ENCODE data around the gene RAP1GAP2. TPM values are rescaled to one million over a fixed set of nuclear protein-coding genes. Genes with fewer than 3 reads are reported as not detected.

The RAP1GAP2 gene
- polyA plus RNA-seq, 4 donors = 4.9 to 24.6 (median 8.4) TPM

DNA sequence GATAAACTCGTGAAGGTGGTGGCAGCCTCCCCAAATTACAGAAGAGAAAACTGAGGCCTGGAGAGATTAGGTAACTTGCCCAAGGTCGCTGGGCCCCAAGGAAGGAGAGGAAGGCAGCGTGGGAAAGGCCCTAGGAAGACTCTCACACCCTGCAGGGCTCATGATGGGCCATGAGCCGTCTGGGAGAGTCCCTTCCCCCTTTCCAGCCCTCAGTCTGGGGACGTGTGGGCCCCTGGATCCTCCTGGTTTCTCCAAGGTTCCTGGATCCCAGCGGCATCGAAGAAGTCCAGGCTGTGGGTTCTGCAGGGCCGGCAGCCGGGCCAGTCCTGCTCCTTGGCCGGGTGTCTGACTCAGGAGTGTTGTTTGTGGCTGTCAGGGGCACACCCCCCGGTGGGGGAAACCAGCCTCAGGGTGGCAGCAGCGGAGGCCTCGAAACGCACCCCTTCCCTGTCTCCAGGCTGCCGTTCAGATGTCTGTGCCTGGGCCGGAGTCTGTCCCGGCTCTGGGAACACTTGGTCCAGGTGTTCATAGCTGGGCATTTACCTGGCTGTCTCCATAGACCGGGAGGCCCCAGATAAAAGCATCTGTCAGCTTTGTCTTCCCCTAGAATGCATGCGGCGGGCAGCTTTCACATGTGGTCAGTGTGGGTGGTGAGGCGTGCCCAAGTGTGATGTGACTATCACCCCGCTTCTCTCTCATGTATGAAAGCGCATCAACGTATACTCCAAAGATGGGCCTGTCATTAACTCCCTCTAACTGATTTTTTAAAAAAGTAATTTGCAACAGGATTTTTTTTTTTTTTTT, 3.7 kb upstream of the RAP1GAP2 start:
- no peak overlapping the region for H3K4me3 ChIP-seq (ENCODE audit: low read depth in 1 of 3, low read length in 3 of 3)
- H3K27ac ChIP-seq (ENCODE audit: low read depth in 1 of 3, low read length in 2 of 3) = no peak overlapping the region
- no peaks in the 10 kb centered on the region for H3K9me3 ChIP-seq (ENCODE audit: control insufficient read depth in 2 of 2, insufficient read depth in 1 of 2, low read depth in 1 of 2, low read length in 1 of 2)
- FAIRE-seq = no peak
- DNase-seq = no peak
- no peaks in the 10 kb centered on the region for H3K36me3 ChIP-seq (ENCODE audit: control insufficient read depth in 3 of 3, insufficient read depth in 2 of 3, low read depth in 1 of 3, low read length in 3 of 3)
- 63 to 76% (median 66%) methylated on average over 23 to 24 of the region's 24 CpGs for WGBS, 3 donors
- peaks cover 0 to 10% (median 3%) of the 10 kb centered on the region in 3 donors for H3K4me1 ChIP-seq (ENCODE audit: control insufficient read depth in 3 of 3, insufficient read depth in 2 of 3, low read depth in 1 of 3, low read length in 2 of 3)
- peaks cover 0 to 2% (median 0%) of the 10 kb centered on the region in 3 donors for H3K27me3 ChIP-seq (ENCODE audit: control insufficient read depth in 3 of 3, insufficient read depth in 3 of 3, low read length in 3 of 3)

GRCh38 chr17:2794111-2794803, 2.0 kb upstream of the RAP1GAP2 start:
- Histone ChIP-seq H3K27ac (ENCODE audit: low read depth in 1 of 3, low read length in 2 of 3) (no peak overlapping the region), H3K4me1 (ENCODE audit: control insufficient read depth in 3 of 3, insufficient read depth in 2 of 3, low read depth in 1 of 3, low read length in 2 of 3) (peaks cover 0 to 10% (median 3%) of the 10 kb centered on the region in 3 donors), H3K9me3 (ENCODE audit: control insufficient read depth in 2 of 2, insufficient read depth in 1 of 2, low read depth in 1 of 2, low read length in 1 of 2) (no peaks in the 10 kb centered on the region), H3K36me3 (ENCODE audit: control insufficient read depth in 3 of 3, insufficient read depth in 2 of 3, low read depth in 1 of 3, low read length in 3 of 3) (no peaks in the 10 kb centered on the region), H3K4me3 (ENCODE audit: low read depth in 1 of 3, low read length in 3 of 3) (no peak overlapping the region), H3K27me3 (ENCODE audit: control insufficient read depth in 3 of 3, insufficient read depth in 3 of 3, low read length in 3 of 3) (peaks cover 0 to 2% (median 0%) of the 10 kb centered on the region in 3 donors)
- FAIRE-seq (no peak), DNase-seq (no peak)
- 72 to 79% (median 75%) methylated on average over 6 of the region's 6 CpGs for WGBS, 3 donors

DNA sequence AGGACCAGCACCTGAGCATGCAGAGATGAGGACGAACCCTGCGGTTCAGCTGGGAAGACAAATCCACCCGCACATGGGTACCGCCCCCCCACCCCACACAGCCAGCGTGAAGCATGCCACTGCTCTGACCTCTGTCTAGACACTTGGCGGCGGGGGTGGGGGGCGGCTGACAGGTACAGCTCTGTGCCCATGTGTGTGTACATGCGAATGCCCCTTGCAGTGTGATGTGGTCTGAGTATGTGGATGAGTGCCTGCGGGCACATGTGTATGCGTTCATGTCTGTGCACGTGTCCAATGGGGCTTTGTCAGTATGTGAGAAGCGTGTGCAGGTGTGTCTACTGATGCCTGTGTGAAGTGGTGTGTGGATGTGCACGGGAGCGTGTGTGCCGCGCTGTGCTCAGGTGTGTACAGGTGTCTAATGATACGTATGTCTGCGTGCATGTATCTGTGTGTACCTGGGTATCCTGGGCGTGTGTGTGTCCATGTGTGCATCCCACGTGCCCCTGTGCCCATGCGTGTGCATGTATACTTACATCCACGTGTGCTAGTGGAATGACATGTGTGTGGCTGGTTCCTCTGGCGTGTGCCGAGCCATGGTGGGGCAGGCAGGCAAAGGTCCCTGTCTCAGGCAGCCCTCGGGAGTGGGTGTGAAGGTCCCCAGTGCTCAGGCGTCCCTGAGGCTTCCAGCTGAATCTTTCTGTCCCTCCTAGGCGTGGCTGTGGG, 636 bp upstream of the RAP1GAP2 start:
- Histone ChIP-seq H3K27ac (ENCODE audit: low read depth in 1 of 3, low read length in 2 of 3) (no peak overlapping the region), H3K9me3 (ENCODE audit: control insufficient read depth in 2 of 2, insufficient read depth in 1 of 2, low read depth in 1 of 2, low read length in 1 of 2) (no peaks in the 10 kb centered on the region), H3K36me3 (ENCODE audit: control insufficient read depth in 3 of 3, insufficient read depth in 2 of 3, low read depth in 1 of 3, low read length in 3 of 3) (no peaks in the 10 kb centered on the region), H3K27me3 (ENCODE audit: control insufficient read depth in 3 of 3, insufficient read depth in 3 of 3, low read length in 3 of 3) (peaks cover 0 to 2% (median 0%) of the 10 kb centered on the region in 3 donors), H3K4me3 (ENCODE audit: low read depth in 1 of 3, low read length in 3 of 3) (no peak overlapping the region), H3K4me1 (ENCODE audit: control insufficient read depth in 3 of 3, insufficient read depth in 2 of 3, low read depth in 1 of 3, low read length in 2 of 3) (peaks cover 0 to 10% (median 3%) of the 10 kb centered on the region in 3 donors)
- no peak for FAIRE-seq
- no peak for DNase-seq
- WGBS, 3 donors = 64 to 71% (median 65%) methylated on average over 28 of the region's 28 CpGs

GRCh38 chr17:2797226-2797625, 988 bp downstream of the RAP1GAP2 start:
- Histone ChIP-seq H3K9me3 (ENCODE audit: control insufficient read depth in 2 of 2, insufficient read depth in 1 of 2, low read depth in 1 of 2, low read length in 1 of 2) (no peaks in the 10 kb centered on the region), H3K27me3 (ENCODE audit: control insufficient read depth in 3 of 3, insufficient read depth in 3 of 3, low read length in 3 of 3) (peaks cover 0 to under 1% (median 0%) of the 10 kb centered on the region in 3 donors), H3K27ac (ENCODE audit: low read depth in 1 of 3, low read length in 2 of 3) (peak overlapping the region in 1 of 3 donors; percentile 9), H3K4me1 (ENCODE audit: control insufficient read depth in 3 of 3, insufficient read depth in 2 of 3, low read depth in 1 of 3, low read length in 2 of 3) (peaks cover 0 to 4% (median 3%) of the 10 kb centered on the region in 3 donors), H3K4me3 (ENCODE audit: low read depth in 1 of 3, low read length in 3 of 3) (no peak overlapping the region), H3K36me3 (ENCODE audit: control insufficient read depth in 3 of 3, insufficient read depth in 2 of 3, low read depth in 1 of 3, low read length in 3 of 3) (no peaks in the 10 kb centered on the region)
- FAIRE-seq (no peak), DNase-seq (no peak)
- WGBS, 3 donors = 34 to 56% (median 49%) methylated on average over 15 of the region's 15 CpGs

DNA sequence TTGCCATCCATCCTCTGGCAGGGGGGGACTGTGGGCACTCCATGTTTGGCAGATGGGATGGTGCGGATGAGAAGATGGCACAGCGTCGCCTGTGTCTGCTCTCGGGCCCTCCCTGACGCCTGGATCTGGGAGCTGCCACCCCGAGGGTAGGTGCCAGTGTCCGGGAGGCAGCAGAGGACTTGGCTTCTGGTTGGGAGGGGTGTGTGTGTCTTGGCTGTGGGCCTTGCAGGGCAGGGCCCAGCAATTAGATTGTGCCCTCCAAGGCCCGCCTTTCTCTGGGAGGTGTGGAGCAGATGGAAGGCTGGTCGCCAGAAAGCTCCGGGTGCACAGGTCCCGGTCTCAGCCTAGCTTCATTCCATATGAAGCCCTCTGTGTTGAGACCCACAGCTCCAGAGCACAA, 1.4 kb downstream of the RAP1GAP2 start:
- FAIRE-seq = no peak
- WGBS, 3 donors = 15 to 59% (median 40%) methylated on average over 11 of the region's 11 CpGs
- no peak overlapping the region for H3K4me3 ChIP-seq (ENCODE audit: low read depth in 1 of 3, low read length in 3 of 3)
- H3K4me1 ChIP-seq (ENCODE audit: control insufficient read depth in 3 of 3, insufficient read depth in 2 of 3, low read depth in 1 of 3, low read length in 2 of 3) = peaks cover 0 to 4% (median 3%) of the 10 kb centered on the region in 3 donors
- no peaks in the 10 kb centered on the region for H3K27me3 ChIP-seq (ENCODE audit: control insufficient read depth in 3 of 3, insufficient read depth in 3 of 3, low read length in 3 of 3)
- H3K36me3 ChIP-seq (ENCODE audit: control insufficient read depth in 3 of 3, insufficient read depth in 2 of 3, low read depth in 1 of 3, low read length in 3 of 3) = no peaks in the 10 kb centered on the region
- no peak overlapping the region for H3K27ac ChIP-seq (ENCODE audit: low read depth in 1 of 3, low read length in 2 of 3)
- DNase-seq = peak in 1 of 2 donors; percentile 80
- H3K9me3 ChIP-seq (ENCODE audit: control insufficient read depth in 2 of 2, insufficient read depth in 1 of 2, low read depth in 1 of 2, low read length in 1 of 2) = no peaks in the 10 kb centered on the region

DNA sequence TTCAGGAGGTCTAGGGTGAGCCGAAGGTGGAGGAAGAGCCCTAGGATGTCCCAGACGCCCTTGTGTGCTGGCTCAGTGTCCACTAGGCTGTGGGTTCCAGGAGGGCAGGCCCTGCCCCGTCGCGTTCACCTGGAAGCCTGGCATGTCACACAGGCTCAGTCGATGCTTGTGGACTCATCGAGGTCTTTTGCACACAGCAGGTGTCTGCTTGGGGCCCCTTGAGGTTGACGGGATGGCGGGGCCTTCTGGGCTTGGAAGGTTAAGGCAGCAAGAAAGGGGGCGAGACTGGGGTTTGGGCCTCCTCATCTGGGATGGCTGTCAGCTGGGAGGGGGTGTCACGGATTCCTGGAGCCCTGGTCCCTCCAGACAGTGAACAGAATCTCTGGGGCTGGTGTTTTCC, 1.9 kb downstream of the RAP1GAP2 start:
- H3K36me3 ChIP-seq (ENCODE audit: control insufficient read depth in 3 of 3, insufficient read depth in 2 of 3, low read depth in 1 of 3, low read length in 3 of 3) = no peaks in the 10 kb centered on the region
- no peak for FAIRE-seq
- no peak for DNase-seq
- no peak overlapping the region for H3K27ac ChIP-seq (ENCODE audit: low read depth in 1 of 3, low read length in 2 of 3)
- H3K4me3 ChIP-seq (ENCODE audit: low read depth in 1 of 3, low read length in 3 of 3) = no peak overlapping the region
- H3K9me3 ChIP-seq (ENCODE audit: control insufficient read depth in 2 of 2, insufficient read depth in 1 of 2, low read depth in 1 of 2, low read length in 1 of 2) = no peaks in the 10 kb centered on the region
- peaks cover 0 to 4% (median 3%) of the 10 kb centered on the region in 3 donors for H3K4me1 ChIP-seq (ENCODE audit: control insufficient read depth in 3 of 3, insufficient read depth in 2 of 3, low read depth in 1 of 3, low read length in 2 of 3)
- 39 to 76% (median 62%) methylated on average over 11 of the region's 11 CpGs for WGBS, 3 donors
- no peaks in the 10 kb centered on the region for H3K27me3 ChIP-seq (ENCODE audit: control insufficient read depth in 3 of 3, insufficient read depth in 3 of 3, low read length in 3 of 3)

DNA sequence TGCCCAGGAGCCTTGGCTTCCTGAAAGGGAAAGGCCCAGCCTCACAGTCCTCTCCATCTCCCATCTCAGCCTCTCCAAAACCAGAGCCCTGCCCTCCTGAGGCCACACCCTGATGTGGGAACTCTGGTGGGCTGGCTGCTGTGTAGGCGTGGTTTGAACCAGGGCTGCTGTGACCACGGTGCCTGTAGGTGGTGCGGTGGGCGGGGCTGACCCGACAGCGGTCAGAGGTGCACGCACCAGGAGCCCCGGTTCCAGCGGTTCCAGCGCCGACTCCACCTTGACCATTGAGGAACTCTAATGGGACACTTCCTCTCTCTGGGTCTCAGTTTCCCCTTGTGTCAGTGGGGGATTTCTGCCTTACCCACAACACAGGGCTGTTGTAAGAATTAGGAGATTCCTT, 2.4 kb downstream of the RAP1GAP2 start:
- Histone ChIP-seq H3K27ac (ENCODE audit: low read depth in 1 of 3, low read length in 2 of 3) (no peak overlapping the region), H3K4me1 (ENCODE audit: control insufficient read depth in 3 of 3, insufficient read depth in 2 of 3, low read depth in 1 of 3, low read length in 2 of 3) (peaks cover 0 to 4% (median 3%) of the 10 kb centered on the region in 3 donors), H3K9me3 (ENCODE audit: control insufficient read depth in 2 of 2, insufficient read depth in 1 of 2, low read depth in 1 of 2, low read length in 1 of 2) (no peaks in the 10 kb centered on the region), H3K4me3 (ENCODE audit: low read depth in 1 of 3, low read length in 3 of 3) (no peak overlapping the region), H3K36me3 (ENCODE audit: control insufficient read depth in 3 of 3, insufficient read depth in 2 of 3, low read depth in 1 of 3, low read length in 3 of 3) (no peaks in the 10 kb centered on the region), H3K27me3 (ENCODE audit: control insufficient read depth in 3 of 3, insufficient read depth in 3 of 3, low read length in 3 of 3) (no peaks in the 10 kb centered on the region)
- DNase-seq (no peak), FAIRE-seq (no peak)
- WGBS, 3 donors = 51 to 78% (median 77%) methylated on average over 11 of the region's 11 CpGs

GRCh38 chr17:2799653-2800052, 3.4 kb downstream of the RAP1GAP2 start:
- WGBS, 3 donors = 89 to 95% (median 89%) methylated on average over 7 of the region's 7 CpGs
- Histone ChIP-seq H3K9me3 (ENCODE audit: control insufficient read depth in 2 of 2, insufficient read depth in 1 of 2, low read depth in 1 of 2, low read length in 1 of 2) (no peaks in the 10 kb centered on the region), H3K27me3 (ENCODE audit: control insufficient read depth in 3 of 3, insufficient read depth in 3 of 3, low read length in 3 of 3) (no peaks in the 10 kb centered on the region), H3K4me3 (ENCODE audit: low read depth in 1 of 3, low read length in 3 of 3) (no peak overlapping the region), H3K27ac (ENCODE audit: low read depth in 1 of 3, low read length in 2 of 3) (no peak overlapping the region), H3K36me3 (ENCODE audit: control insufficient read depth in 3 of 3, insufficient read depth in 2 of 3, low read depth in 1 of 3, low read length in 3 of 3) (peaks cover 0 to 2% (median 0%) of the 10 kb centered on the region in 3 donors), H3K4me1 (ENCODE audit: control insufficient read depth in 3 of 3, insufficient read depth in 2 of 3, low read depth in 1 of 3, low read length in 2 of 3) (peaks cover 0 to 4% (median 3%) of the 10 kb centered on the region in 3 donors)
- DNase-seq (no peak), FAIRE-seq (no peak)
